ENCODE data around the gene IFI27.

Gene IFI27

GRCh38 chr14:94102768-94103482 is 7.6 kb upstream of the IFI27 start:
- no peak for DNase-seq (ENCODE audit: low read depth)

- no peak for DNase-seq (ENCODE audit: low read depth)
These were observed 6.9 kb upstream of the IFI27 start for GRCh38 chr14:94103554-94104150.

- DNase-seq (ENCODE audit: low read depth) = no peak
These were observed 5.8 kb upstream of the IFI27 start for GRCh38 chr14:94104731-94105130.

GRCh38 chr14:94109915-94110250 is 653 bp upstream of the IFI27 start:
- no peak for DNase-seq (ENCODE audit: low read depth)

- no peak for DNase-seq (ENCODE audit: low read depth)
These were observed 950 bp downstream of the IFI27 start for GRCh38 chr14:94111276-94112095.

- DNase-seq (ENCODE audit: low read depth) = no peak
These were observed 2.1 kb downstream of the IFI27 start for GRCh38 chr14:94112513-94113063.

GRCh38 chr14:94113073-94113472 is 2.5 kb downstream of the IFI27 start:
- no peak for DNase-seq (ENCODE audit: low read depth)

GRCh38 chr14:94113490-94113889 is 3.0 kb downstream of the IFI27 start:
- peak; percentile 50 for DNase-seq (ENCODE audit: low read depth)

GRCh38 chr14:94113908-94114588 is 3.5 kb downstream of the IFI27 start:
- no peak for DNase-seq (ENCODE audit: low read depth)

GRCh38 chr14:94114589-94115057 is 4.1 kb downstream of the IFI27 start:
- no peak for DNase-seq (ENCODE audit: low read depth)

- DNase-seq (ENCODE audit: low read depth) = no peak
These were observed 4.6 kb downstream of the IFI27 start for GRCh38 chr14:94115058-94115591.

- DNase-seq (ENCODE audit: low read depth) = no peak
These were observed 5.1 kb downstream of the IFI27 start for GRCh38 chr14:94115631-94116030.

- no peak for DNase-seq (ENCODE audit: low read depth)
These were observed 6.2 kb downstream of the IFI27 start for GRCh38 chr14:94116701-94117100.

- no peak for DNase-seq (ENCODE audit: low read depth)
These were observed 7.3 kb downstream of the IFI27 start for GRCh38 chr14:94117856-94118255.

GRCh38 chr14:94119071-94119470 is 8.5 kb downstream of the IFI27 start:
- DNase-seq (ENCODE audit: low read depth) = no peak

GRCh38 chr14:94120667-94121340 is 10.3 kb downstream of the IFI27 start:
- peak; percentile 24 for DNase-seq (ENCODE audit: low read depth)

- no peak for DNase-seq (ENCODE audit: low read depth)
These were observed 10.9 kb downstream of the IFI27 start for GRCh38 chr14:94121485-94121884.

GRCh38 chr14:94122438-94122837 is 11.9 kb downstream of the IFI27 start:
- DNase-seq (ENCODE audit: low read depth) = no peak

- DNase-seq (ENCODE audit: low read depth) = no peak
These were observed 12.8 kb downstream of the IFI27 start for GRCh38 chr14:94123296-94123695.

- DNase-seq (ENCODE audit: low read depth) = no peak
These were observed 13.3 kb downstream of the IFI27 start for GRCh38 chr14:94123868-94124267.
